Stimulated activated CD4-positive, alpha-beta T cell treated with anti-CD3 and anti-CD28 coated beads, Interleukin-4, amount 100 ng/mL, for 4 hours (primary cell): Measurements from ENCODE around the gene MMD.
A peak's percentile ranks its signal among the peaks of the same experiment; 100 is the strongest.
"Not testable (repeated sequence)": the region's sequence is repeated elsewhere in the genome, so short reads cannot be mapped to it uniquely, and the experiment has no call there.

Experiments
- DNase-seq, 2 experiments: peaks; one replicate each; pipeline ENCODE4 v3.0.0-alpha.2; 2020

Gene MMD

DNA sequence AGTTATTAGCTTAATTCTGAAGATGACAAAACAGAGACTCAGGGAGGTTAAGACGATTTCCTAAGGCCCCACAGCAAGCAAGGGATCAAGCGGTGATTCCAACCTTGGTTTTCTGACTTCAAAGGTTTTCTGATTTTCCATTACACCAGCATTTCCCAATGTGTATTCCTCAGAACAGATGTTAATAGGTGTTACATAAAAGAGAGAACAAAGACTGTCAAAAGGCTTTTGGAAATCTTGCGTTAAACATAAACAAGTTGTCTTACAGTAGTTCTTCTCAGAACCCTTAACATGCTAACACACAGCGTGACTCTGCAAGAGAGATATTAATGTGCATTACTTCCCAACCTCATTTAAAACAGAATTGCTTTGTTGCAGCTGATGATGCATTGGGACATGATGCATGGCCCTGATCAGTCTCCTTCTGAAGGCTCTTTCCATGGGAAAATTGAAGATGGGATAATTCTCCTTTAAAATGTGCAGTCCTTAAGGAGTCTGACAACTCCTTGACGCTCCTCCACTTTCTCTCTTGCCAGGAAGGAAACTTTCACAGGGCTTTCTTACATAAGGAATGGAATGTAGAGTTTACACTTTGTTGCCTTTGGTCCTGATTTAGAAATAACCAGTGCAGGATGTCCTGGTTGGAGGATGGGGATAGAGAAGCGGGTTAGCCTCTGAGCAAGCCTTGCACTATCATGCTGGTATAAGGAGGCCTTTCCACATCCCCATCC is 21.5 kb upstream of the MMD start:
- no peak for DNase-seq

DNA sequence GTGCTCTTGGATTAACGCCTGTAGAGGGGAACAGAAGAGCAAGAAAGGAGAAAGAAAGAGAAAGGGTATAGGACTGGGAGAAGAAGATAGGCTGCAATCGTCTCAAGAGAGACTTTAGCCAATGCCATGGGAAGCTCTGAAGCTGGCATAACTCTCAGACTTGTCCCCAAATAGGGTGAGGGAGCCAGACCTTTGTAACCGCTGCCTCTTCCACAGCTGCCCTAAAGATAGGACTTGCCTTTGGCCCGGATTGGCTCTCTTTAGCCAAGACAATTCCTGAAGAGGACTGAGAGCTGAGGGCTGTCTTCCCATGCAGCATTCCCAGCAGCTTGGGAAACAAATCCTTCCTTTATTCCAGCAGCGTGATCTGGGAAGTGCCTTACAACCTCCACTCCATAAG is 20.8 kb upstream of the MMD start:
- no peak for DNase-seq

DNA sequence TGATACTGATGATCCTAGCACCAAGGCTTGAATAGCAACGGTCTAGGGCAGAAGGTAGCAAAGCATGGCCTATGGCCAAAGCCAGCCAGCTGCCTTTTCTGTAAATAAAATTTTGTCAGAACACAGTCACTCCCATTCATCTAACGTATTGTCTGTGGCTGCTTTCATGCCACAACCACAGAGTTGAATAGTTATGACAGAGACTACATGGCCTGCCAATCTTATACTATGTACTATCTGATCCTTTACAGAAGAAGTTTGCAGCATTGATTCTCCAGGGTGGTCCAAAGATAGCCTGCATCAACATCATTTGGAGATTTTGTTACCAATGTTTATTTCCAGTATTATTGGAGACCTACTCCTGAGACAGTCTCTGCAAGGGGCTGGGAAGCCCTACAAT is 19.9 kb upstream of the MMD start:
- DNase-seq: no peak

DNA sequence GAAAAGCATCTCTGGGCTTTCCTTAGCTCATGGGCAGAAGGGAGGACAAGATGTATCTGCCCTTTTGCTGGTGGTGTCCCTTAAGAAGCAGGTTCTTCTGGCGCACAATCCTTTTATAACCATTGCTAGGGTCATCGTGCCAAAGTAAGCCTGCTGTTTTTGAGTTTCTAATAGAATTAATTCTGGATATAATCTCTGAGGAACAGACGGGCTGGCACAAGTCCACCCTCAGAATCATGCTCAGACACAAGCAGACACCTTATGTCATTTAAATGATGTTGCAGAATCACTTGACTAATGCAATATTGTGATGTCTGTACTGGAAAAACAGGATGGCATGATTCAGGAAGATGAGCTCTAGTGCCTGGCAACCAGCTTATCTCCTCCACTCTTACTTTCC is 18.8 kb upstream of the MMD start:
- DNase-seq: no peak

DNA sequence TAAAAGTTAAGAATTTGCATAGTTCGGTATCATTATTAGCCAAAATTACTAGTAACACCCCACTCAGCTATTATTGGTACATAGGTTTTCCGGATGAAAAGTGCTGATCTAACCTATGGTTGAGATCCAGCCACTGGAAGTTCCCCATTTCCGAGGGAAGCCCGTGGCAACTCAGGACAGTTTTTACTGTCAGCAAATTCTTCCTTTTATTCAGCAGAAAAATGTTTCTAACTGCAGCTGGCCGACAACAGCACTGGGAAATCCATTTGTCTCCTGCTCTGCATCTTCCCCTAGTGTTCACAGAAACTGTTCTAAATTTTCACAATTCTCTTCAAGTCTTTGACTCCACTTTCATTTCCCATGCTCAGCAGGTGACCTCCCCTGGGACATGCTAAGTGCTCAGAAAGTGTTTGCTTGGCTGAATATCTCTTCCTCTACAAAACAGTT is 15.5 kb upstream of the MMD start:
- no peak for DNase-seq

DNA sequence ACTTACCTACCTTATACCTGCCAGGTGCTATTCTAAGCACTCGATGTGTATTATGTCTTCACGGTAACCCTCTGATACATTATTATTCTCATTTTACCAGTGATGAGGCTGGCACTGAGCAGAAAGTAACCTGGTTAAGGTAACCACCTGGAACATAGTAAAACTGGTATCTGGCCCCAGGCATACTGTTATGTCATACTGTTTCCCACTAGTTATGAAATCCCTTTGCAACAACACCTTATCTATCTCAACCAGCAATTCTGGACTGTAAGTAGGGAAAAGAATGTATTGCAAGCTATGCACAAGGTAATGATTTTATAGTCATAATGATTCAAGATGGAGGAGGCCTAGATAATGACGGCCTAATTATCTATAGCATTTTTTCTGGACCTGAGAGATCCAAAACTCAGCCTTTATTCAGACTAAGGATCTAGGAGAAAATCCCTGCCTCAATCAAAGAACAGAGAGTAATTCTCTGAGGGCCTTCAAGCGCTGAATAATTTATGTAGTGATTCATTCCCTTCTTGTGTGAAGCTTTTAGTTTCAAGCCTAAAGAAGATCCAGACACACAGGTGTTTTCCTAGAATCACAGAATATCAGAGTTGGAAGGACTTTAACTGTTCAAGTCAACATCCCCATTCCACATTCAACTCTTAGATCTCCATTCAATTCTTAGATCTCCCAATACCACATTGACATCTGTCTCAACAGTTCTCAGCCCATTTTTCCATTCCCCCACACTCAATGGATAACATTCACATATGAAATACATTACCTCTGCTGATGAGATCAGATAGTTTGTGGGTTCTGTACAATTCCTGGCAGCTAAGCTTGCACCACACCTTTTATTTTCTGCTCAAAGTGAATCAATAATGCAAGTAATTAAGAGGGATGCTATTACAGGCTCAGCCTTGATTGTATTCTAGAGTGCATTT is 14.9 kb upstream of the MMD start:
- no peak for DNase-seq

DNA sequence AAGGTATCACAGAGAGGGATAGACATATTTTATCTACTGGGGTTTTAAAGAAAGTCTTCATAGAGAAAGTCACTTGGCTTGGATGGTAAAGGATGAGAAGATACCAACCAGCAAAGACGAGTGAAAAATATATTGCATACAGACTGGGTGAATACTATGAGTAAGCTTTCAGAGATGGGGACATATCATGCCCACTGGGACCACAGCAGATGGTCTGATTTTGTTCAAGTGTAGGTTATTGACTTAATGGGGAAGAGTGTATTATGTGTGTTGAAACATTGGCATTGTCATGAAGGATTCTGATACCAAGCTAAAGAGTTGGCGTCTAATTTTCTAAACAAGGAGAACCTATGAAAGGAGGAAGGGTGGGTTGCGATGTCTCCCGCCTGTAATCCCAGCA is 13.8 kb upstream of the MMD start:
- no peak for DNase-seq

DNA sequence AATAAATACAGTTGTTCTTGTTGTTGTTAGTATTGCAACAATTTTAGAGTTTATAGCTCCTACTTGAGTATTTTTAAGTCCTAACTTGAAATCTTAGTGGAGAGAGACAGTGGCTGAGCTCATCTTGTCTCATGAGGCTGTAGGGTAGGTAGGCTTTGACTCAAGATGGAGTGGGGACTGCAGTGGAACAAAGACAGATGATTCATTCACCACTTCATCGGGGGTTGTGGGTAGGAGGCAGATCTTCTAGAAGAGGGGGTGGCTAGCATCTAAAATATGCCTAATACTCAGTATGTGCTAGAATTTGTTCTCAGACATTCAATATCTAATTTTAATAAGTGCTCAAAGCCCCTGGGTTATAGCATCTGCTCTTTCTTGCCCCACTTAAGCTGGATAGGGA is 13.1 kb upstream of the MMD start:
- peak in 1 of 2 experiments; percentile 15 for DNase-seq

DNA sequence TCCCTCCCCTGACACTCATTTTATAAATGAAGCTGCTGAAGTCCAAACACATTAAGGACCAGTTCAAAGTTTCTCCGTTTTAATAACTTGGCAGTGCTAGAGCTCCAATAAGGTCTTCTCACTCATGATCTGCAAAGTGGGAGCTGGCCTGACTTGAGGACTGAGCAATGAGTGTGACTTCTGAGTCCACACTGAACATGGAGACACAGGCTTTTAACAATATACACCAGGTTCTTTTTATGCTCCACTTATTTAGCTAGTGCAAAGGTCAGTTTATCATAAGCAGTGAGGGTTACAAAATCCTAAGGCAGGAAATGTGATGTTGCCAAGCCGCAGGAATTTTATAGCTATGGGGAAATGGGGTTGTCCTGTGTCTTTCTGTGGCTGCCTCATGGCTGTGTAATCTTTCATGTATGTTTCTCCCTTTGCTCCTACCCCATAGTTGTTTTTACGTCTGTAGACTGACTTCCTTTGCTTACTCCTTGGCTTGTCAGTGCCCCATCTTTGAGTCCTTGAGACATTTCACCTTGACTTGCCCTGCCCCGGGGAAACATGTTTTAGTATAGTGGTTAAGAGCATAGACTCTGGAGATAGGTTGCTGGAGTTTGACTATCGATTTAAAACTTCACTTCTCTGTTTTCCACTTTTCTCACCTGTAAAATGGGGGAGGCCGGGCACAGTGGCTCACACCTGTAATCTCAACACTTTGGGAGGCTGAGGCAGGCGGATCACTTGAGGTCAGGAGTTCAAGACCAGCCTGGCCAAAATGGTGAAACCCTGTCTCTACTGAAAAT is 12.2 kb upstream of the MMD start:
- no peak for DNase-seq

DNA sequence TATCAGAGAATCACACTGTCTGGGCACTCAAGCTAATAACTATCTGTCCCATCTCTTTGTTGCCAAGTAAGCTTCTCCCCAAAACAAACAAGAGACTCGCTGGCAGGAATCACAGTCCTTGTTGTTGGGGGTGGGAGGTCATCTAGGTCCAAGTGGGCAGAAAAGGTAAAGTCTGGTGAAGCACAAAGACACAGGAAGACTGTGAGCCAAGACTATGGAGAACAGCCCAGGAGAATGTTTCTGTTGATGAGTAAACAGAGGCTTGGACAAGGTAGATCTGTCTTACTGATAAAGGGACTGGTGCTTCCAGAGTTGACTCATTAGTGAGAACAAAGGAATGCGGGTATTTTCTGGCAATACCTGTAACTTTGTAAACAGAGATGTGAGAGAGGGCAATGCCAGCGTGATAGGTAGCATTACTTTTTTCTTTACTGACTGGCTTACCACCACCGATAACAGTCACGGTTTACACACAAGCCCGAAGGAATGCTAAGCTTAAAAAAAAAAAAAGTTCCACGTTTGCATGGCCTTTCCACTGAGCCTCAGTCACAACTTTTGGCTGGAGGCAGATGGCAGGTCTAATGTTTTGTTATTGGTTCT is 11.5 kb upstream of the MMD start:
- DNase-seq: no peak

DNA sequence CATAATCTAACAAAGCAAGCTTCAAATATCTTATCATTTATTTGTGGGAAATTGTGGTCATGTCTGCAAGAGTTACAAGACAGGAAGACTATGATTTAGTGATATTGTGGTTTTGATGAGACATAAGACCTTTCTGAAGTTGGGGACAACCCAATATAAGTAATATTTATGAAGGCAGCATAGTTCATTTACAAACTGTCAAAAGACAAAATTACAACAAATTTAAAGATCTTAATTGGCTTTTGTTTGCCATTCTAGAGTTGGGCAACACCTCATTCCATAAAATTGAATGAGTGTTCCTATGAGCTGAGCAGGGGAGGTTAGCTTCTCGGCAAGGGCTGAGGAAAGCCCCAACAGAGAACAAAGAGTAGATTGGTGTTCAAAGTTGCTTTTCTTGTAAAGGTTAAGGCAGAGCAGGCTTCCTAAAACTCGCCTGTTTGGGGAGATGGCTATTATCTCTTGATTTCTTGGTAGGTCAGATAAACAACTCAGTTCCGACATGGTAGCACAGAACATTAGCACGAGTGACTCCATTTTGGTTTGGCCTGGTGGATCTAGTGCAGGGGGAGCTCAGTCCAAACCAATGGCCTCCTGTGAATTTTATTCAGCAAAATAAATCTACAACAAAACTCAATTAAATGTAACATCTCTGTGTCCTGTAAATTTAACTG is 10.9 kb upstream of the MMD start:
- no peak for DNase-seq

DNA sequence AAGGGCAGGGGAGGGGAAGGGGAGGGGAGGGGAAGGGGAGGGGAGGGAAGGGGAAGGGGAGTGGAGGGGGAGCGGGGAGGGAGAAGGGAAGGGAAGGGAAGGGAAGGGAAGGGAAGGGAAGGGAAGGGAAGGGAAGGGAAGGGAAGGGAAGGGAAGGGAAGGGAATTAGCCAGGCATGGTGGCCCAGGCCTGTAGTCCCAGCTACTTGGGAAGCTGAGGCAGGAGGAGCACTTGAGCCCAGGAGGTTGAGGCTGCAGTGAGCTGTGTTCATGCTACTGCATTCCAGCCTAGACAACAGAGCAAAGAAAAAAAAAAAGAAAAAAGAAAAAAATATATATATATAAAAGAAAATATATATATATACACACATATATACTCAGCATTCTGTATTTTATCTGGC is 10.3 kb upstream of the MMD start:
- not testable (repeated sequence) for DNase-seq

DNA sequence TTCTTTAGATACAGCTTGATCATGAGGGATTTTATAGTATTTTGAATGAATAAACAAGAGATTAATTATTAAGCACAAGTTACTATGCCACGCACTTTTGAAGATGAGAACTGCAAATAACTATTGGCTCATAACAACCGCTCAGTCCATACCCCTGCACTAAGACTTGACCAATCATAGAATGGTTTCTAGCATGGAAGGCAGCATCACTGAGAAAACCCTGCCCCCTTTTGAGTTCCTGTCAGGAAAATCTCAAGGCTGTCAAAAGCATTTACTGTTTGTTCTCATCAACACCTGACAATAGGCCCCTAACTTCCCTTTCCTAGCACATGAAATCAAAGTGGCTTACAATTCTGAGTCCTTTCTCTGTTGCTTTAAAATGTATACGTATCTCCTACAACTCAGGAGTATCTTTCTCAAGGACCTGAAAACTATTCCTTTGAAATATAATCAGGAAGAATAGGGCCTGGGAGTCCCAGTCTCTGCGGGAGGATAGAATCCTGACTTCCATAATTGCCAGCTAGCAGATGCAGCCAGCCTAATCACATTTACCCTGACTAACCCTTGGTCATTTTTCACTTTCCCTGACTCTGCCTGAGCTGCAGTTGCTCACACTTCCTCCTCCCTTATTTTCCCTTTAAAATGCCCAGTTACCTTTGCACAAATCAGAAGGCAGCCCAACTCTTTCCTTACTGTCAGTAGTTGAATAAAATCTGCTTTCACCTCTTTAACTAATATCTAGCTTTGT is 9.1 kb upstream of the MMD start:
- DNase-seq: no peak

DNA sequence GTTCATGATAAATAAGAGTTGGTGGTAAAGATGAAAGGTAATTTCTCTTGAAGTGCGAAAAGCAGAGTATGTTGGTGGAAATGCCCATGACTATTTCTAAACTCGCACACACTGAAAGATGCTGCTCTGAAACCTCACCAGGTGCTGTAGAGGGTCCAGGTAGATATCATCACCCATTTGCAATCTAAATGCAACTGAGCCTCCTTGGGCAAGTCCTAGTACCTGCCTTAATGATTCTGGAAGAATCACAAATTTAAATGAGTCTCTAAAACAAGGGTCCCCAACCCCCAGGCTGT is 5.9 kb upstream of the MMD start:
- no peak for DNase-seq

DNA sequence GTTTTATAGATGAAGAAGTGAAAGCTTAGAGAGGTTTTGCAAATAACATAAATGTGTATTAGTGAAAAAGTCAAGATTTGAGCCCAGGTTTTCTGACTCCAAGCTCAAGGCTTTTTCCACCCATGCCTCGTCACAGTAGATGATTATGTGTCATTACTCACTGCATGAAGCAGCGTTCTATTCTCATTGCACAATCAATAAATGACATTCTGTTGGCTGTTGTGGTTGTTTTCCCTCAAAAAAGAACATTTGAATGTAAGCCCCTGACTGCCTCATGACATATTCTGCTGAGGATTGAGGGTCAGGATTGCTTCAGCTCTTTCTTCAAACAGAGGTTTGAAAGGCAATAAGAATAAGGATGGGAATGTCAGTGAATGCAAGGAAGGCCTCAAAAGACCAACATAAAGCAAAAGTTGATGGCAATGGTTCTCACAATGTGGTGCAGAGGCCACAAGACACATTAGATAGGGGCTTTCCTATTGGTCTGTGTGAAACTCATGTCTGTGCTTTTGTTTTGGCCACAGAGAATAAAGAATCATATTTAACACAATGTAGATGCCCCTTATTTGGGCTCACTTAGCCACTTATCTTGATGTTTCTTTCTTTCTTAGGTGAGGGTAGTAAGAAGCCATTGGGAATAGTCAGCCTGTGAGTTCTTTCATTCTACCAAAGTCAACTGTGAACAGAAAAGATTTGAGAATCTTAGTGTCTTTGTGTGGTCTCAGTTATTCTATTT is 5.4 kb upstream of the MMD start:
- DNase-seq: no peak

DNA sequence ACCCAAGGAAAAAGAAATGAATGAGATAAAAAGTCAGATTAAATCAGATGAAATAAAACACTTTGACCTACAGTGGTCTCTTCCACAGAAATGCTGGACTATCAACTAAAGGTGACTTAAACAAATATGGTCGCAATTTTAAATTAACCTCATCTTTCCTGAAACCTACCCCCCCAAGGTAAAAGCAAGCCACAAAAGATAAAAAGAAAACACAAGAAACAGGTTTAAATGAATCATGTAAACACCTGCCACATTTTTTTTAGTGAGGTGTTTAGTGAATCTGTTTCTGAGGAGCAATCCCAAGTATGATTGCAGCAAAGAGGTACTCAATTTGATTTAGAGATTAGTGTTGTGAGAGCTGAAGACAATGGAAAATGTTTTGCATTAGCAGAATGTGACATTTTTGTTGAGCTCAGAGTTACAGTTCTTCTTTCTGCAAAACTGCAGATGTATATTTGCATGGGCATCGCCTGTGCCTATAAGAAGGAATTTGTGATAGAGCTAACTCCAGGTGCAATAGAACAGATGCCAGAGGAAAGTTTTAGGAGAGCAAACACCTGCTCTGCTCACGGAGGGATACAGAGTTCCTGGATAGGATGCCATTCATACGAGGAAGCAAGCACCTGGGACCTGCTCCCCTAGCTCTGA is 3.4 kb upstream of the MMD start:
- DNase-seq: no peak

DNA sequence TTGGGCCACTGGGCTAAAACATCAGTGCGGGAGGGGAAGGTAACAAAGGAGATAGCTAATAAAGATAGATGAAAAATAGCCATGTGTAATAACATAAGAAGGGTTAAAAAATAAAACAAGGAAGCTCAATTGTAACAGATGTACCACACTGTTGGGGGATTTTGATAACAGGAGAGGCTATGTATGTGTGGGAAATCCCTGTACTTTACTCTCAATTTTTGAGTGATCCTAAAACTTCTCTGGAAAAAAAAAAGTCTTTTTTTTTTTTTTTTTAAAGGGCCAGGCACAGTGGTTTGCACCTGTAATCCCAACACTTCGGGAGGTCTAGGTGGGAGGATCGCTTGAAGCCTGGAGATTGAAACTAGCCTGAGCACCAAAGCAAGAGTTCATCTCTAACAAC is 1.9 kb upstream of the MMD start:
- DNase-seq: no peak

DNA sequence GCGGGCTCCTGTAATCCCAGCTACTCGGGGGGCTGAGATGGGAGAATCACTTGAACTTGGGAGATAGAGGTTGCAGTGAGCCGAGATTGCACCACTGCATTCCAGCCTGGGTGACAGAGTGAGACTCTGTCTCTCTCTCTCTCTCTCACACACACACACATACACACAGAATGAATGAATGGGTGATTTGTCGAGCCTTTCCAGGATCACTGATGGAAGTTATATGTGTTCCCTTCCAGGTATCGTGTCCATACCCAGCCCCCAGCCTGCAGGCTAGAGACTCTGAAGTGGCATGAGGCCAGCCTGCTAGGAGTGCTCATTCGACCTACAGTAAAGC is 1.2 kb upstream of the MMD start:
- not testable (repeated sequence) for DNase-seq

DNA sequence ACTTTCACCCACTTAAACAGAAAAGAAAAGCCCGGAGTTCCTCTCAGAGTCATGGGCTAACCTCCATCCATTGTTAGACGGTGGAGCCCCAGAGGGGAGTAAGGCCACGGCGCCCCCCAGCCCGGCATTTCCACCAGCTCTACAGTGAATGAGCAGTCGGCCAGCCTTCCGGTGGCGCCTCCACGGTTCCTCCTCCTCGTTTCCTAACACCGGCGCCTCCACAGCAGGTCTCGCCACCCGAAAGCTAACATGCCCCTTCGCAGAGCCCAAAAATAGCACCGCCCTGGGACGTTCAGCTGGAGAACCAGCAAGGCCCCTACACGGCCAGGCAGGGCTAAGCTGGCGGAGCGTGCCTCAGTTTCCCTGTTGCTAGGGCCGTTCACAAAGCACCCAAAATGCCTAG is 858 bp downstream of the MMD start:
- peak; percentile 23 to 28 for DNase-seq

DNA sequence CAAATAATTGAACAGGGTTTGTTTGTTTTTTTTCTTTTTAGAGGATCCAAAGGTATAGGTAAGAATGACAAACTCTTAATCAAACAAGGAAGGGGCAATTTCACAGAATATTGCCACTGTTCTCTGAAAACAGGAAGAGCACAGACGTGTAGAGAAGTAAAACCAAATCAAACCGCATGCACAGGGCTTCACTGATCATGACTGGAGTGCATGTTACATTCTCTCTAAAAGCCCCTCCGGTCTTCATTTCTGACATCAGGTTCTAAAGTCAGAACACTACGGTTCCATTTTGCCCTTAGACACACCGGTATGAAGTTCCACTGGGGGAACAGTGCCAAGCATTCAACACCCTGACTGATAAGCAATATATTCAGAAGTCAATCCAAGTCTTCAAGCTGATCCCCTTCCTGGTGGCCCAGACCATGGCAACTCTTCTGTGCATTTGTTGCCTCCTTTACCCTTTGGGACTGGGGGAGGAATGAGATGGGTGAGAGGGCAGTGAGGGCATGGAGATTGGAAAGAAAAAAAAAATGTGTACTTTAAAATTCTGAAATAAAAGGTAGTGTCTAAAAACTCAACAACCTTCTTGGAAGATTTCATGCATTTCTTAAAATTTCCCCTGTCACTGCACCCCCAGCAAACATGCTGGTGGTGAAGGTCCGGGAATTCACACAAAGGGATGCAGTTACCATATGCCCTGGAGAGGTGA is 1.4 kb downstream of the MMD start:
- peak in 1 of 2 experiments; percentile 12 for DNase-seq
